Measurements from ENCODE around the gene ELAVL2.

ELAVL2 gene

GRCh38 chr9:23665635-23666034 lies 160.4 kb downstream of the ELAVL2 start:
- no peak for TF ChIP-seq CTCF (IDR thresholded peaks at IDR 0.05; ENCODE audit: insufficient read depth, low read depth, low read length, missing control alignments)
- DNase-seq (ENCODE audit: low read depth) = no peak
- no peak overlapping the region for H3K4me3 ChIP-seq (ENCODE audit: low read depth, low read length)

- H3K4me3 ChIP-seq (ENCODE audit: low read depth, low read length) = no peak overlapping the region
- no peak for DNase-seq (ENCODE audit: low read depth)
- TF ChIP-seq CTCF (IDR thresholded peaks at IDR 0.05; ENCODE audit: insufficient read depth, low read depth, low read length, missing control alignments) = no peak
These were observed 161.0 kb downstream of the ELAVL2 start for GRCh38 chr9:23665051-23665450.

GRCh38 chr9:23663946-23664345 lies 162.1 kb downstream of the ELAVL2 start:
- TF ChIP-seq CTCF (IDR thresholded peaks at IDR 0.05; ENCODE audit: insufficient read depth, low read depth, low read length, missing control alignments) = no peak
- DNase-seq (ENCODE audit: low read depth) = no peak
- no peak overlapping the region for H3K4me3 ChIP-seq (ENCODE audit: low read depth, low read length)

GRCh38 chr9:23663536-23663935 lies 162.5 kb downstream of the ELAVL2 start:
- DNase-seq (ENCODE audit: low read depth) = no peak
- TF ChIP-seq CTCF (IDR thresholded peaks at IDR 0.05; ENCODE audit: insufficient read depth, low read depth, low read length, missing control alignments) = no peak
- H3K4me3 ChIP-seq (ENCODE audit: low read depth, low read length) = no peak overlapping the region

- H3K4me3 ChIP-seq (ENCODE audit: low read depth, low read length) = no peak overlapping the region
- no peak for TF ChIP-seq CTCF (IDR thresholded peaks at IDR 0.05; ENCODE audit: insufficient read depth, low read depth, low read length, missing control alignments)
- no peak for DNase-seq (ENCODE audit: low read depth)
These were observed 162.9 kb downstream of the ELAVL2 start for GRCh38 chr9:23663125-23663524.

GRCh38 chr9:23662320-23662719 lies 163.7 kb downstream of the ELAVL2 start:
- H3K4me3 ChIP-seq (ENCODE audit: low read depth, low read length) = no peak overlapping the region
- no peak for TF ChIP-seq CTCF (IDR thresholded peaks at IDR 0.05; ENCODE audit: insufficient read depth, low read depth, low read length, missing control alignments)
- DNase-seq (ENCODE audit: low read depth) = no peak

- no peak overlapping the region for H3K4me3 ChIP-seq (ENCODE audit: low read depth, low read length)
- TF ChIP-seq CTCF (IDR thresholded peaks at IDR 0.05; ENCODE audit: insufficient read depth, low read depth, low read length, missing control alignments) = no peak
- no peak for DNase-seq (ENCODE audit: low read depth)
These were observed 166.6 kb downstream of the ELAVL2 start for GRCh38 chr9:23659346-23660006.

Data from GM12865 (cell line).